HCT116 (cell line): Measurements from ENCODE around the gene ALG8. TPM values are rescaled to one million over a fixed set of nuclear protein-coding genes. Genes with fewer than 3 reads are reported as not detected.
A peak's percentile ranks its signal among the peaks of the same experiment; 100 is the strongest.

Source experiments
- ATAC-seq: fragments of 200-7000 bp; cut with Tn5 transposase; 2 replicates; pipeline ENCODE4 v1.9.1; 2020; ENCODE audit warnings: mild to moderate bottlenecking, moderate library complexity
- Bru-seq: library from RNA; stranded (reverse); fragments of 400-500 nt; gene quantifications from one replicate; lab custom pipeline; 2021; lab: Mats Ljungman, UMichigan
- BruChase-seq, 2 experiments: library from RNA; stranded (reverse); fragments of 400-500 nt; gene quantifications; one replicate each; lab custom pipeline; 2021; lab: Mats Ljungman, UMichigan
- BruUV-seq: library from RNA; stranded (reverse); fragments of 400-500 nt; replicated peaks from 2 replicates; lab custom pipeline; 2021; lab: Mats Ljungman, UMichigan
- CTCF ChIA-PET: fragments of 300-600 bp; sonication (Branson Sonifier 250); formaldehyde crosslinking; loops from one replicate; lab custom pipeline; 2021; ENCODE audit warnings: antibody characterized with exemption; lab: Charles Lee
- POLR2A ChIA-PET: fragments of 300-600, 350-600 bp; sonication (Branson Sonifier 250); formaldehyde crosslinking; loops from one replicate; lab custom pipeline; 2021; ENCODE audit warnings: antibody characterized with exemption; lab: Charles Lee
- RAD21 ChIA-PET, 2 experiments: fragments of 300-600 bp; sonication (Branson Sonifier 250); formaldehyde crosslinking; loops; one replicate each; lab custom pipeline; 2023; ENCODE audit warnings: low total read pairs in 2 of 2; ENCODE audit not compliant: uncharacterized antibody in 2 of 2, unreplicated experiment in 2 of 2, low non-redundant PET in 1 of 2; lab: Charles Lee
- DNase-seq: peaks from one replicate; pipeline ENCODE4 v3.0.0-alpha.2; 2010; ENCODE audit warnings: low read depth, low spot score
- H2AFZ ChIP-seq: fragments of 200-600 bp; shearing (Covaris generic), sonication (generic); 2 replicates; pipeline ENCODE4 v1.6.1; 2017; ENCODE audit warnings: low read depth, mixed run types, mixed read lengths, antibody characterized with exemption, low read length; ENCODE audit not compliant: poor library complexity, severe bottlenecking
- H3K27ac ChIP-seq: 2 replicates; pipeline ENCODE4 v1.5.1; 2012; ENCODE audit warnings: low read depth, low read length
- H3K27me3 ChIP-seq: fragments of 200-600 bp; sonication (generic); 2 replicates; pipeline ENCODE4 v1.6.1; 2016; ENCODE audit warnings: mixed run types, low read length, mixed read lengths; ENCODE audit not compliant: insufficient read depth
- H3K36me3 ChIP-seq, 2 experiments: fragments of 200-500 bp in 1 of 2; fragments of 200-600 bp in 1 of 2; sonication (Bioruptor generic) in 1 of 2; sonication (generic) in 1 of 2; 2 replicates each; pipeline versions ENCODE4 v1.5.1 to v1.6.1; 2014 to 2016; ENCODE audit warnings: low read length in 2 of 2, inconsistent platforms in 1 of 2, mixed read lengths in 1 of 2, mixed run types in 1 of 2; ENCODE audit not compliant: insufficient read depth in 2 of 2, control insufficient read depth in 1 of 2
- H3K4me1 ChIP-seq, 2 experiments: fragments of 200-600 bp in 1 of 2; sonication (generic) in 1 of 2; 2 replicates each; pipeline versions ENCODE4 v1.5.1 to v1.6.1; 2012 to 2017; ENCODE audit warnings: low read length in 2 of 2, inconsistent platforms in 1 of 2, mild to moderate bottlenecking in 1 of 2, mixed read lengths in 1 of 2, mixed run types in 1 of 2, moderate library complexity in 1 of 2; ENCODE audit not compliant: insufficient read depth in 2 of 2, control insufficient read depth in 1 of 2
- H3K4me2 ChIP-seq: fragments of 200-600 bp; sonication (generic); 2 replicates; pipeline ENCODE4 v1.6.1; 2017; ENCODE audit warnings: mixed run types, low read length, mixed read lengths
- H3K4me3 ChIP-seq, 2 experiments: fragments of 200-600 bp in 1 of 2; sonication (generic) in 1 of 2; replicated peaks in 1 of 2; 2 replicates each; pipeline ENCODE4 v1.5.1; 2011 to 2016; ENCODE audit warnings: low read length in 2 of 2, control low read depth in 1 of 2, low read depth in 1 of 2, mild to moderate bottlenecking in 1 of 2, mixed read lengths in 1 of 2, mixed run types in 1 of 2
- H3K79me2 ChIP-seq: fragments of 200-600 bp; sonication (generic); 2 replicates; pipeline ENCODE4 v1.6.1; 2017; ENCODE audit warnings: mild to moderate bottlenecking, mixed run types, low read length, moderate library complexity, mixed read lengths; ENCODE audit not compliant: insufficient read depth
- H3K9ac ChIP-seq: fragments of 200-600 bp; sonication (generic); 2 replicates; pipeline ENCODE4 v1.6.1; 2016; ENCODE audit warnings: low read length, mixed read lengths
- H3K9me2 ChIP-seq: fragments of 200-600 bp; sonication (generic), shearing (Covaris generic); 2 replicates; pipeline ENCODE4 v1.6.1; 2017; ENCODE audit warnings: mixed run types, mild to moderate bottlenecking, moderate library complexity; ENCODE audit not compliant: insufficient read depth
- H3K9me3 ChIP-seq, 2 experiments: fragments of 200-500 bp in 1 of 2; fragments of 200-600 bp in 1 of 2; sonication (Bioruptor generic) in 1 of 2; sonication (generic) in 1 of 2; 2 replicates each; pipeline ENCODE4 v1.6.1; 2014 to 2017; ENCODE audit warnings: low read length in 2 of 2, mixed read lengths in 2 of 2, inconsistent platforms in 1 of 2, low read depth in 1 of 2, mild to moderate bottlenecking in 1 of 2, mixed run types in 1 of 2, moderate library complexity in 1 of 2; ENCODE audit not compliant: control insufficient read depth in 1 of 2, insufficient read depth in 1 of 2
- H4K20me1 ChIP-seq: fragments of 200-600 bp; sonication (generic), shearing (Covaris generic); 2 replicates; pipeline ENCODE4 v1.6.1; 2017; ENCODE audit warnings: mixed run types, mild to moderate bottlenecking, moderate library complexity; ENCODE audit not compliant: insufficient read depth
- CEBPB ChIP-seq: IDR thresholded peaks from 2 replicates; pipeline ENCODE4 v1.6.1; 2012; ENCODE audit warnings: low read depth
- CTCF ChIP-seq, 3 experiments: fragments of 200-600 bp in 1 of 3; sonication (generic) in 1 of 3; IDR thresholded peaks in 2 of 3; conservative IDR thresholded peaks in 1 of 3; 2 replicates each; pipeline ENCODE4 v1.5.1; 2012 to 2017; ENCODE audit warnings: low read depth in 2 of 3, low read length in 2 of 3, antibody characterized with exemption in 1 of 3, borderline replicate concordance in 1 of 3, control low read depth in 1 of 3, mild to moderate bottlenecking in 1 of 3, mixed read lengths in 1 of 3, mixed run types in 1 of 3, moderate library complexity in 1 of 3; ENCODE audit not compliant: insufficient read depth in 1 of 3
- ELF1 ChIP-seq: IDR thresholded peaks from 2 replicates; pipeline ENCODE4 v1.6.1; 2012; ENCODE audit warnings: low read depth, borderline replicate concordance
- EZH2 ChIP-seq: fragments of 200-600 bp; sonication (generic); IDR thresholded peaks from 2 replicates; pipeline ENCODE4 v1.6.1; 2017; ENCODE audit warnings: antibody characterized with exemption, mixed run types
- MAX ChIP-seq: IDR thresholded peaks from 2 replicates; pipeline ENCODE4 v1.6.1; 2012
- POLR2A ChIP-seq: IDR thresholded peaks from 2 replicates; pipeline ENCODE4 v1.7.0; 2011; ENCODE audit warnings: borderline replicate concordance; ENCODE audit not compliant: insufficient read depth, insufficient read length; ENCODE audit errors: extremely low read depth
- REST ChIP-seq: IDR thresholded peaks from 2 replicates; pipeline ENCODE4 v1.6.1; 2012; ENCODE audit warnings: low read depth
- SIN3A ChIP-seq: IDR thresholded peaks from 2 replicates; pipeline ENCODE4 v1.6.1; 2012; ENCODE audit warnings: low read depth
- SP1 ChIP-seq: IDR thresholded peaks from 2 replicates; pipeline ENCODE4 v1.6.1; 2012; ENCODE audit warnings: low read depth
- SRF ChIP-seq: IDR thresholded peaks from 2 replicates; pipeline ENCODE4 v1.6.1; 2012; ENCODE audit warnings: low read depth
- TCF7L2 ChIP-seq: IDR thresholded peaks from 2 replicates; pipeline ENCODE4 v1.7.0; 2011; ENCODE audit warnings: borderline replicate concordance, inconsistent platforms; ENCODE audit not compliant: insufficient read depth, insufficient read length; ENCODE audit errors: extremely low read depth
- YY1 ChIP-seq: IDR thresholded peaks from 2 replicates; pipeline ENCODE4 v1.6.1; 2011; ENCODE audit warnings: low read length, low read depth, moderate library complexity, mild to moderate bottlenecking; ENCODE audit not compliant: insufficient replicate concordance; ENCODE audit errors: extremely low read depth
- ZBTB33 ChIP-seq: IDR thresholded peaks from 2 replicates; pipeline ENCODE4 v1.6.1; 2011; ENCODE audit warnings: mild to moderate bottlenecking, low read length, moderate library complexity; ENCODE audit not compliant: insufficient replicate concordance; ENCODE audit errors: extremely low read depth
- ZFX ChIP-seq: fragments of 450-650 bp; IDR thresholded peaks from 2 replicates; pipeline ENCODE4 v1.6.1; 2017
- ZNF274 ChIP-seq: fragments of 200-500 bp; sonication (Bioruptor generic); IDR thresholded peaks from 2 replicates; pipeline ENCODE4 v1.6.1; 2014; ENCODE audit warnings: mild to moderate bottlenecking, low read depth, low read length, inconsistent platforms
- intact Hi-C: fragments of 100-400 bp; cut with micrococcal nuclease; formaldehyde crosslinking; loops from 2 replicates; pipeline ENCODE4 v1.10.0; 2022
- long read RNA-seq: library from polyadenylated mRNA; unstranded; transcript quantifications from one replicate; pipeline ENCODE4 v2.0.0, GENCODE V29; 2021; ENCODE audit not compliant: unreplicated experiment
- polyA plus RNA-seq: library from polyadenylated mRNA; unstranded; fragments of >200 nt; gene quantifications from 2 replicates; pipeline ENCODE4 v1.2.1, GENCODE V29; 2012; ENCODE audit warnings: missing spikeins
- total RNA-seq: library from RNA; stranded (reverse); gene quantifications from one replicate; pipeline ENCODE4 v1.2.1, GENCODE V29; 2021; ENCODE audit not compliant: unreplicated experiment

ALG8 gene
- total RNA-seq (50.1 TPM), Bru-seq, nascent RNA (percentile 82 among the genes with signal in this experiment), BruChase-seq, experiment 1, labeled RNA remaining after a 6-hour chase (percentile 76 among the genes with signal in this experiment), BruChase-seq, experiment 2, labeled RNA remaining after a 2-hour chase (percentile 90 among the genes with signal in this experiment)
- 18.9 and 24.7 TPM in 2 replicates for polyA plus RNA-seq
- long read RNA-seq, transcript ALG8-201 (13 exons, 1,675 nt) = major isoform, 32 of 54 reads
- long read RNA-seq, partial matches to known transcripts = 3 of 54 reads
- long read RNA-seq, other reads (novel, unspliced or antisense) = 18 of 54 reads

- H4K20me1 ChIP-seq = no peaks in the 10 kb centered on the region
- no peaks in the 10 kb centered on the region for H3K27me3 ChIP-seq
- POLR2A ChIA-PET = interaction anchor here (0.8 to 1.3 kb wide), 5 partner anchors 9 to 55 kb away, joined by 3 to 4 read pairs (median 3); no protein-coding TSS in a partner anchor
- RAD21 ChIA-PET = no interaction called here
- peaks cover 39% of the 10 kb centered on the region for H3K79me2 ChIP-seq
- intact Hi-C loops = no loop called here
- peaks cover 0 to 24% of the 10 kb centered on the region in 2 experiments; a peak in 3 of 4 replicates for H3K4me1 ChIP-seq
- TSS peak; percentile 92 for BruUV-seq
- peak within 1 kb of the TSS; percentile 78 to 87 for H3K4me3 ChIP-seq
- peak within 1 kb of the TSS; percentile 99 for H3K9ac ChIP-seq
- peaks cover 2 to 7% of the 10 kb centered on the region in 2 experiments; a peak in 1 of 4 replicates for H3K36me3 ChIP-seq
- H3K27ac ChIP-seq = peak within 1 kb of the TSS; percentile 85
- H3K4me2 ChIP-seq = peak within 1 kb of the TSS; percentile 91
- H3K9me2 ChIP-seq = no peaks in the 10 kb centered on the region
- H2AFZ ChIP-seq = peak within 1 kb of the TSS; percentile 86
- ATAC-seq (peak; percentile 91), DNase-seq (peak; percentile 85)
- no peaks in the 10 kb centered on the region for H3K9me3 ChIP-seq
- CTCF ChIA-PET = interaction anchor here (1.2 to 1.7 kb wide), 3 partner anchors 8 to 424 kb away, joined by 3 to 7 read pairs (median 4); no protein-coding TSS in a partner anchor
- TF ChIP-seq ZFX = no peak
- no peak for TF ChIP-seq ZNF274
- TF ChIP-seq TCF7L2 = peak; percentile 64
- peak; percentile 96 for TF ChIP-seq YY1
- TF ChIP-seq POLR2A = peak; percentile 83
- peak; percentile 97 for TF ChIP-seq MAX
- TF ChIP-seq CEBPB = no peak
- peak; percentile 24; the same call in 1 of the 2 replicates for TF ChIP-seq SP1
- peak; percentile 66 for TF ChIP-seq ELF1
- TF ChIP-seq CTCF (IDR thresholded peaks at IDR 0.05 in 2 of 3, conservative IDR thresholded peaks at IDR 0.05 in 1 of 3; ENCODE audit: borderline replicate concordance in 1 of 3, insufficient read depth in 1 of 3, low read depth in 2 of 3, low read length in 2 of 3) = no peak
- TF ChIP-seq SIN3A = peak; percentile 86
- no peak for TF ChIP-seq EZH2
- TF ChIP-seq SRF = no peak
- no peak for TF ChIP-seq REST
- no peak for TF ChIP-seq ZBTB33
These were observed at the start of gene ALG8 for GRCh38 chr11:78139422-78140391. ALG8 (minus strand) TSS chr11:78139626; CDS start chr11:78139588, 38 bp downstream.
